K562 (cell line): ENCODE results near the gene TRIM4. TPM values are rescaled to one million over a fixed set of nuclear protein-coding genes. Genes with fewer than 3 reads are reported as not detected.

ENCODE experiments used
- SMARCB1 ChIP-seq: IDR thresholded peaks from 2 replicates; pipeline ENCODE4 v1.6.1; 2011; ENCODE audit warnings: improper control_type of control experiment, low read depth; ENCODE audit not compliant: insufficient read length
- ZNF407 ChIP-seq: fragments of 450-650 bp; IDR thresholded peaks from 2 replicates; pipeline ENCODE4 v1.6.1; 2016; ENCODE audit warnings: low read depth
- polyA plus RNA-seq, 8 experiments: library from polyadenylated mRNA; depleted of rRNA in 4 of 8; stranded (reverse) in 5 of 8; unstranded in 3 of 8; fragments of >200 nt; fragmentation: Nextera tagmentation in 2 of 8; fragmentation: Illumina TruSeq in 1 of 8; extraction: Ambion mirVana in 2 of 8; extraction: Trizol in 1 of 8; gene quantifications; 2 replicates each; pipeline versions ENCODE4 v1.2.1 to v1.2.3, GENCODE V29; 2011 to 2014; ENCODE audit warnings: inconsistent platforms in 1 of 8, missing spikeins in 1 of 8
- total RNA-seq, 7 experiments: library from RNA; depleted of rRNA in 6 of 7; stranded (reverse); fragments of >200 nt in 6 of 7; fragmentation: Illumina TruSeq in 2 of 7; extraction: Trizol in 2 of 7; gene quantifications; 2 replicates each; pipeline versions ENCODE4 v1.2.1 to v1.2.3, GENCODE V29; 2011 to 2021; ENCODE audit warnings: low replicate concordance in 1 of 7
- TF ChIP-seq, protein P1 (sequence below): IDR thresholded peaks from 2 replicates; pipeline ENCODE4 v1.6.1; 2012; ENCODE audit warnings: low read depth, low read length, improper control_type of control experiment, borderline replicate concordance
- TF ChIP-seq, protein P2 (sequence below): sonication (generic); formaldehyde crosslinking; IDR thresholded peaks from 2 replicates; pipeline ENCODE4 v1.8.1; 2023; ENCODE audit warnings: mild to moderate bottlenecking, missing genetic modification reagents

The TRIM4 gene
- total and polyA plus RNA-seq, 9 of the 15 experiments (the other 6 are each of a cell fraction or from before 2014, with no cell fraction given), result 6.2 to 28.3 (median 22.4) TPM

DNA sequence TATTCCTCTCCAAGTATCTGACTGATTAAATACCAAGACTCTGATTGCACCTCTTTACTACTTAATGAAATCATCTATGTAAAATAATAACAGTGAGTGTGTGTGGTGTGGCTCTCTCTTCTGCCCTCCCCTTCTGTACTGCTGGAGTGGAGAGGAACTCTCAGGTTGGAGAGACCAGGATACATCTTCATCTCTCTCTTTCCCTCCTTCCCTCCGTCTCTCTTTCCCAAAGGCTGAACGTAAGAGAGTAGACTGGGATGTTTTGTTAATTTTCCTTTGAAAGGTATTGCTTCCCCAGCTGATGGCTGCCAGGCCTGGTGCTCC is 10.4 kb upstream of the TRIM4 start (continued):
- TF ChIP-seq ZNF407 (no peak), SMARCB1 (no peak)
- TF ChIP-seq, protein P1, sequence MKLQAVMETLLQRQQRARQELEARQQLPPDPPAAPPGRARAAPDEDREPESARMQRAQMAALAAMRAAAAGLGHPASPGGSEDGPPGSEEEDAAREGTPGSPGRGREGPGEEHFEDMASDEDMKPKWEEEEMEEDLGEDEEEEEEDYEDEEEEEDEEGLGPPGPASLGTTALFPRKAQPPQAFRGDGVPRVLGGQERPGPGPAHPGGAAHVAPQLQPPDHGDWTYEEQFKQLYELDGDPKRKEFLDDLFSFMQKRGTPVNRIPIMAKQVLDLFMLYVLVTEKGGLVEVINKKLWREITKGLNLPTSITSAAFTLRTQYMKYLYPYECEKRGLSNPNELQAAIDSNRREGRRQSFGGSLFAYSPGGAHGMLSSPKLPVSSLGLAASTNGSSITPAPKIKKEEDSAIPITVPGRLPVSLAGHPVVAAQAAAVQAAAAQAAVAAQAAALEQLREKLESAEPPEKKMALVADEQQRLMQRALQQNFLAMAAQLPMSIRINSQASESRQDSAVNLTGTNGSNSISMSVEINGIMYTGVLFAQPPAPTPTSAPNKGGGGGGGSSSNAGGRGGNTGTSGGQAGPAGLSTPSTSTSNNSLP, result peak; percentile 56; the same call in 1 of the 2 replicates
- TF ChIP-seq, protein P2, sequence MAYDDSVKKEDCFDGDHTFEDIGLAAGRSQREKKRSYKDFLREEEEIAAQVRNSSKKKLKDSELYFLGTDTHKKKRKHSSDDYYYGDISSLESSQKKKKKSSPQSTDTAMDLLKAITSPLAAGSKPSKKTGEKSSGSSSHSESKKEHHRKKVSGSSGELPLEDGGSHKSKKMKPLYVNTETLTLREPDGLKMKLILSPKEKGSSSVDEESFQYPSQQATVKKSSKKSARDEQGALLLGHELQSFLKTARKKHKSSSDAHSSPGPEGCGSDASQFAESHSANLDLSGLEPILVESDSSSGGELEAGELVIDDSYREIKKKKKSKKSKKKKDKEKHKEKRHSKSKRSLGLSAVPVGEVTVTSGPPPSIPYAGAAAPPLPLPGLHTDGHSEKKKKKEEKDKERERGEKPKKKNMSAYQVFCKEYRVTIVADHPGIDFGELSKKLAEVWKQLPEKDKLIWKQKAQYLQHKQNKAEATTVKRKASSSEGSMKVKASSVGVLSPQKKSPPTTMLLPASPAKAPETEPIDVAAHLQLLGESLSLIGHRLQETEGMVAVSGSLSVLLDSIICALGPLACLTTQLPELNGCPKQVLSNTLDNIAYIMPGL (CRISPR knock-in tag), result no peak
